Measurements from ENCODE around the gene OPA3.
A peak's percentile ranks its signal among the peaks of the same experiment; 100 is the strongest.
"Not testable (repeated sequence)": the region's sequence is repeated elsewhere in the genome, so short reads cannot be mapped to it uniquely, and the experiment has no call there.

The OPA3 gene

DNA sequence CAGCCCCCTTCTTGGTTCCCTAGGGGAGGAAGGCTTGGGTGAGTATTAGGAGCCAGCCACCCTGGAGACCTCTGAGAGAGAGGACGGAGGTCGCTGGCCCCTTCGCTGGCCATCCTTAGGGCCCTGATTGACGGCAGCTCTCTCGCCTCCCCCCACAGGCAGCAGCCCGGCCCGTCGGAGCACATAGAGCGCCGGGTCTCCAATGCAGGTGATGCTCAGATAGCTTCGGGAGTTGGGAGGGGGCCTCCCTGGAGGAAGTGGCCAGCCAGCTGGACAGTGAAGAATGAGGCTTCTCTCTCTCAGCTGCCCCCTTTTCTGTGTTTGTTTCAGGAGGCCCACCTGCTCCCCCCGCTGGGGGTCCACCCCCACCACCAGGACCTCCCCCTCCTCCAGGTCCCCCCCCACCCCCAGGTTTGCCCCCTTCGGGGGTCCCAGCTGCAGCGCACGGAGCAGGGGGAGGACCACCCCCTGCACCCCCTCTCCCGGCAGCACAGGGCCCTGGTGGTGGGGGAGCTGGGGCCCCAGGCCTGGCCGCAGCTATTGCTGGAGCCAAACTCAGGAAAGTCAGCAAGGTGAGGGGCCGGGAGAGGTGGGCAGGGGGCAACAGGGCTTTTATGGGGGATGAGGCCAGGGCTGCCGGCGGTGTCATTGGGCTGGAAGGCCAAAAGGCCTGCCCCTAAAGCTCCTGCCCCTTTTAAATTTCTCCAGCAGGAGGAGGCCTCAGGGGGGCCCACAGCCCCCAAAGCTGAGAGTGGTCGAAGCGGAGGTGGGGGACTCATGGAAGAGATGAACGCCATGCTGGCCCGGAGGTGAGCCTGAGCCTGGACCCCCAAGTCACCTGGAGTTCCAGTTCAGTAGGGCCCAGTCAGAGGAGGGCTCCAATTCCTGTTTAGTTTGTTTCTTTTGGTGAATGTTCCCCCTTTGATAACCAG, 62.3 kb downstream of the OPA3 start:
- no peak for DNase-seq (ENCODE audit: low spot score)

DNA sequence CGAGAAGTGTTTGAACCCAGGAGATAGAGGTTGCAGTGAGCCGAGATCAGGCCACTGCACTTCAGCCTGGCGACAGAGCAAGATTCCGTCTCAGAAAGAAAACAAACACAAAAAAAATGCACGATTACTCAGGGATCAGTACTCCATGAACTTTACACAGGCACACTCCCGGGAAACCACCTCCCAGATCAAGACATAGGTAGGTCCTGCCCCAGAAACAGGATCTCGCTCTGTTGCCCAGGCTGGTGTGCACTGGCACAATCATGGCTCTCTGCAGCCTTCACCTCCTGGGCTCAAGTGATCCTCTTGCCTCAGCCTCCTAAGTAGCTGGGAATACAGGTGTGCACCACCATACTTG, 66.2 kb downstream of the OPA3 start:
- DNase-seq (ENCODE audit: low spot score) = no peak

DNA sequence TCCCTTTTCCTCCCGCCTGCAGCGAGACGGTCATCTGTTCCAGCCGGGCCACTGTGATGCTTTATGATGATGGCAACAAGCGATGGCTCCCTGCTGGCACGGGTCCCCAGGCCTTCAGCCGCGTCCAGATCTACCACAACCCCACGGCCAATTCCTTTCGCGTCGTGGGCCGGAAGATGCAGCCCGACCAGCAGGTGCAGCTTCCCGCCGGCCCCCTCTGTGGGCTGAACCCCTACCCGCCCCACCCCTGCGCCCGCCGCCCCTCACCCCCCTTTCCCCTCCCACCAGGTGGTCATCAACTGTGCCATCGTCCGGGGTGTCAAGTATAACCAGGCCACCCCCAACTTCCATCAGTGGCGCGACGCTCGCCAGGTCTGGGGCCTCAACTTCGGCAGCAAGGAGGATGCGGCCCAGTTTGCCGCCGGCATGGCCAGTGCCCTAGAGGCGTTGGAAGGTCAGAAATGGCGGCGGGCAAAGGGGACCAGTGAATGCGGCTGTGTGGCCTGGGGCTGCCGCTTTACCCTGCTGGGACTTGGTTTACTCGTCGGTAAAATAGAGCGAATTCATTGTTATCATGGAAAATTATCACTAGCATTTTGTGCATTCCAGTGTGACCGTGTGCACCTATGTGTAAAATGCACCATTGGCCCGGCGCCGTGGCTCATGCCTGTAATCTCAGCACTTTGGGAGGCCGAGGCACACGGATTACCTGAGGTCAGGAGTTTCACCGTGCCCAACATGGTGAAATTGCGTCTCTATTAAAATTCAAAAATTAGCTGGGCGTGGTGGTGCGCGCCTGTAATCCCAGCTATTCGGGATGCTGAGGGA, 66.7 kb downstream of the OPA3 start:
- DNase-seq (ENCODE audit: low spot score) = no peak

DNA sequence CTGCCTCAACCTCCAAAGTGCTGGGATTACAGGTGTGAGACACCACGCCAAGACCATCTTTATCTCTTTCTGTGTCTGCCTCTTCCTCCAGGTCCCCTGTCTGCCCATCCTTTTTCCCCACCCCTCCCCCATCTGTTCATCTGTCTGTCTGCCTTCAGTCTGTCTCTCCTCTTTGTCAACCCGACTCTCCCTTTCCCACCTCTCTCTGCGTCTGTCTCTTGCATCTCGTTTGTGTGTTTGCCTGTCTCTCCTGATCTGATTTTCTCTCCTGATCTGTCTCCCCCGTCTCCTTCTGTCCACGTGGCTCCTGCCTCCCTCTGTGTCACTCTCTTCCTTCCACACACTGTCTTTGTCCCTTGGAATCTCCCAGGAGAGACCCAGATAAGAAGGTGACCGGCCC, 67.4 kb downstream of the OPA3 start:
- no peak for DNase-seq (ENCODE audit: low spot score)

DNA sequence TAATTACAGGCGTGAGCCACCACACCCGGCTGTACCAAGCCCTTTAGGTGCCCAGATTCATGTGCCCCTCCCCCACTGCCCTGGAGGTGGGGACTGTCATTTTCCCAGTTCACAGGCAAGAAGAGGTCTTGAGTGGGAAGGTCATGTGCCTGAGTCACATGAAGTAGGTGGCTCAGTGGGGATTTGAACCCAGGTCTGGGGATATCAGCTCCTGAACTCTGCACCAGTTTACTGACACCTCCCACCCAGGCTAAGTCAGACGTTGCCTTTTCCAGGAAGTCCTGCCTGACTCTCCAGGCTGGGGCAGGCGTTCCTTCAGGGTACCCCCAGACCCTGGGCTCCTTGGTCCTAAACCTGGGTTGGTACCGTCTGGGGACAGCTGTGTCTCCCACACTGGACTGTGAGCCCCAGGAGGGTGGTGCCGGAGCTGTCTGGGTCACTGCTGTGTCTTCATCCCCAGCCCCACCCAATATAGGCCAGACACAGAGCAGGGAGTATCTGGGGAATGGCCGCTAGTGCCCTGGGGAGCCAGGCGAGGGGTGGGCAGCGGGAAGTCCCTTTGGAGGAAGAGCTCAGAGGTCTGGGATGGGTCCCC, 68.7 kb downstream of the OPA3 start:
- no peak for DNase-seq (ENCODE audit: low spot score)

DNA sequence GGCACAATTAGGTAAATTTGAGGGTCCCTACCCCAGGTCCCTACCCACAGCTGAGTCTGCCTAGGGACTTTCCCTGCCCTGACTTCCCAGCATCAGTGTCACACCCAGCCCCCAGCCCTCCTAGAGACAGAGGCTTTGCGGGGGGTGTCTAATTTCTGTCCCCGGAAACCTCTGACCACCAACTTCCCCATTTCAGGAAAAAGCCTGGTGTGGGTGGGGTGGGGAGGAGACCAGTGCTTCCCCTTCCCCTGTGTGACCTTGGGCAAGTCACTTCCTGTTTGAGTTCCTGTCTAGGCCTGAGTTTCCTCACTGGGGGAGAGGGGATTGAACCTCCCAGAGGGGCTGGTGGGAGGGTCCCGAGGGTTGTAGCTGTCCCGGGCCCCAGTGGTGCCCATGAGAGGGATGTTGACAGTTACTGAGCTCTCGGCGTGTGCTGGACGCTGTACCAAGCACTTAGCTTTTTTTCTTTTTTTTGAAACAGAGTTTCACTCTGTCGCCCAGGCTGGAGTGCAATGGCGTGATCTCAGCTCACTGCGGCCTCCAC, 69.4 kb downstream of the OPA3 start:
- no peak for DNase-seq (ENCODE audit: low spot score)

DNA sequence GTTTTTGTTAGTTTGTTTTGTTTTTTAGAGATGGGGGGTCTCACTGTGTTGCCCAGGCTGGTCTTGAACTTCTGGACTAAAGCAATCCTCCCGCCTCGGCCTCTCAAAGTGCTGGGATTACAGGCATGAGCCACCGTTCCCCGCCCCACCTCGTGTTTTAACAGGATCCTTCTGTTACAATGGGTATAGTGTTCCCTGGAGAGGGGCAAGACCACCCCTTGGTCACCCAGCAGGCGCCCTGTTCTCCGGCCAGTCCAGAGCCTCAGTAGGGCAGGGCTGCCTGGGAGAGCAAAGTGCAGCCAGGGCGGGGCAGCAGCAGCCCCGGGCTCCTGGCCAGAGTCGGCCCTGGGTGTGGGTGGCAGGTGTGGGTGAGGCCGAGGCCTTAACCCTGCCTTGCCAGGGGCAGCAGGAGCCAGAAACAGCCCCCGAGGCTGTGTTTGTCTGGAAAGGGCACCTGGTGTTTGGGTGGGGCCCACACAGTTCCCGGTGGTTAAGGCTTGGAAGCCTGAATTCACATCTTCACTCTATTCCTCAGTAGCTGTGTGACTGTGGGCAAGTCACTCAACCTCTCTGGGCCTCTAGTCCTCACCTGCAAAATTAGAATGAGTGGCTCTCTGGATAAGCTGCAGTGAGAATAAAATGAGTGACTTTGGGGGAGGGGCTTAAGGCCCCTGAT, 70.1 kb downstream of the OPA3 start:
- DNase-seq (ENCODE audit: low spot score) = no peak

DNA sequence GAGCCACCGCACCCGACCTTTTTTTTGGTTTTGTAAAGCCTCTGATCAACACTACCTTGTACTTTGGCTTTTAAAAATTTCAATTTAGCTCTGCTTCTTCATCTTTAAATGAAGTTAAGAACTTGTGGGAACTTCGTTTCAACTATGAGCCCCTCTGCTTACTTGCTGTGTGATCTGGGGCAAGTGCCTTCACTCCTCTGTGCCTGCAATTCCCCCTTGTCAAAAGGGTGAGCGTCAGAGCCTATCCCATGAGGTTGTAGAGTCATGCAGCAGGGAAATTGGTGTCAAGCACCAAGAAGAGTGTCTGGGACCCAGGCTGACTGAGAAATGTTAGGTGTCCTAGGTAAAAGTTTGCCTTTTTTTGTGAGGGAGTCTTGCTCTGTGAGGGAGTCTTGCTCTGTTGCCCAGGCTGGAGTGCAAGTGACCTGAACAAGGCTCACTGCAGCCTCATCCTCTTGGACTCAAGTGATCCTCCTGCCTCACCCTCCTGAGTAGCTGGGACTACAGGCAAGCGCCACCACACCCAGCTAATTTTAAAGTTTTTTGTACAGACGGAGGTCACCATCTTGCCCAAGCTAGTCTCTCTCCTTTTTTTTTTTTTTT, 71.6 kb downstream of the OPA3 start:
- no peak for DNase-seq (ENCODE audit: low spot score)

DNA sequence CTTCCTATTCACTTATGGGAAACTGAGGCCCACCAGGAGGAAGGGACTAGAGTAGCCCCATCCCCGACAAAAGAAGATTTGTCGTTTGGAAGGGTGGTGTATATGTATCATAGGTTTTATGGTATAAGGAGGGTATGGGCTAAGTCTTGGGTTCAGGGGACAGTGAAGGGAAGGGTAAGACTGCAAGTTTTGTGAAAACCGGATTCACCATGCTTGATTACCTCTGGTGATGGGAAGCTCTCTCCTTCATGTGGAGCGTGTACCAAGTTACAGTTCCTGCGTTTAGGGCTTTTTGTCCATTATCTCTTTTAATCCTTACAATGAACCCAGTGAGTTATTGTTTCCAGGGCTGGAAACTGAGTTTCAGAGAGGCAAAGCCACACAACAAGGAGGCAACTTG, 73.5 kb downstream of the OPA3 start:
- DNase-seq (ENCODE audit: low spot score) = no peak

DNA sequence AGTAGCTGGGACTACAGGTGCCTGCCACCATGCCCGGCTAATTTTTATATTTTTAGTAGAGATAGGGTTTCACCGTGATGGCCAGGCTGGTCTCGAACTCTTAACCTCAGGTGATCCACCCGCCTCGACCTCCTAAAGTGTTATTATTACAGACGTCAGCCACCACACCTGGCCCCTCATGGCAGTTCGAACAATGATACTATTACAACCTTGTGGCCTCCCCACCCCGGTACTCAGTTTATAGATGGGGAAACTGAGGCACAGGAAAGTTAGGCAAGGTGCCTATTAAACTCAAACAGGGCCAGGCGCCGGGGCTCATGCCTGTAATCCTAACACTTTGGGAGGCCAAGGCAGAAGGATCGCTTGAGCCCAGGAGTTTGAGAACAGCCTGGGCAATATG, 74.2 kb downstream of the OPA3 start:
- not testable (repeated sequence) for DNase-seq (ENCODE audit: low spot score)

DNA sequence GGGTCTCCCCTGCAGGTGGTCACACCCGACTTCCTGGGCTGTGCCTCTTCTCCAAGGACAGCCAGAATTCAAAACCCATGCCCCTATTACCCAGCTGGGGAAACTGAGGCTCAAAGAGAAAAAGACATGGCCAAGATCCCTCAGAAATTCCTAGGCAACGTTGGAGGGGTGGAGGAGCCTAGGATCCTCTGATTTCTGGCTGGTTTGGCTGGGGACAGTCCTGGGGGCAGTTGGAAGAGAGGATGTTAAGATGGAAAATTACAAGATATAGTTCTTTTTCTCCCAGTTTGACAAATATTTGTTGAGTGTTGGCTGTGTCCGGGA, 74.9 kb downstream of the OPA3 start:
- no peak for DNase-seq (ENCODE audit: low spot score)

DNA sequence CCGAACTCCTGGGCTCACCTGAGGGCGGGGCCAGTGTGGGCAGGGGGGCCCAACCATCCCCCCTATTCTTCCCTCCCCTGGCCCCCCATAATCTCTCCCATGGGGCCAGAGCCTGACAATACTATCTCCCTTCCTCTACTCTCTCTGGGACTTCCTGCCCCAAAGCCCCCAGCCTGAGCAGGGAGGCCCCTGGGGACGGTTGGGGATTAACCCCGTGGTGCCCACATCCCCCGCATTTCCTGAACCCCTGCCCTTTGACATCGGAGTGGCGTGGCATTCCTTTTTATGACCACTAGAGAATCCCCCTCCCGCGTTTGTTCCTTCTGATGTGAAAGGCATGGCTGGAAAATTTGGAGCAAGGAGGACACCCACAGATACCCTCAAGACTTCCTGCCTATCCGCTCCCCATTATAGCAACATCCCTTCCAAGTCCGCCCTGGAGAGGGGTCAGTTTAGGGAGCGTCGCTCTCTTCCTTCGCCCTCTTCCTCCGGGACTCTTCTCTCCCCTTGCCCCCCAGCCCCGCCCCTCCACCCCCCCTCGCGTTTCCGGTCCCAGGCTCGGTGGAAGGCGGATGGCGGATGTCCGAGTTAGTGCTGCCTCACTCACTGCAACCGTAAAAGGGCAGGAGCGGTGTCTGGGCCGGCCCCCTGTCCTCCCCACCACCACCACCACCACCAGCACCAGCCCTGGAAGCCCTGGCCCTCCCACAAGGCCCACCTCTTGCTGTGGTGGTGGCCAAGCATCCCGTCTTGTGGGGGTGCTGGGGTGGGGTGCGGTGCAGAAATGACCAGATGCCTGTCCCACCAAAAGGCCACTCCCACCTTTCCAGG, 75.5 kb downstream of the OPA3 start:
- no peak for DNase-seq (ENCODE audit: low spot score)

DNA sequence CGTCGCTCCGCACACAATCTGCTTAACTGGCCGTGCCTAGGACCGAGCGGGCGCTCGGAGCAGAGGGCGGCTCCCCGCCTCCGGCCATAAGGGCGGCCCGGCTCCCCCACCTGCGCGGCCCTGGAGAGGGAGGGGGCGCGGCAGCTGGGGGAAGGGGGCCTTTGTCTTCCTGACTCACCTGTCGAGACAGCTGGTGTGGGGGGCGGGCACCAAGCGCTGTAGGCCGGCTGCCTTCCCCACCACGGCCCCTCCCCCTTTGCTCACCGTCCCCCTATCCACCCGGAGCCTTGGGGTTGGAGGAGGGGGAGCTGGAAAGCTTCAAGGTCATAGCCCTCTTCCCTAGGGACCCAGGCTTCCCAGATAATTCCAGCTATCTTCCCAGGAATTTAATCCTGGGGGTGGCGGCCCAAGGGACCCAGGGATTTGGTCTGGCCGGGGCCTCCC, 76.2 kb downstream of the OPA3 start:
- DNase-seq (ENCODE audit: low spot score) = no peak

DNA sequence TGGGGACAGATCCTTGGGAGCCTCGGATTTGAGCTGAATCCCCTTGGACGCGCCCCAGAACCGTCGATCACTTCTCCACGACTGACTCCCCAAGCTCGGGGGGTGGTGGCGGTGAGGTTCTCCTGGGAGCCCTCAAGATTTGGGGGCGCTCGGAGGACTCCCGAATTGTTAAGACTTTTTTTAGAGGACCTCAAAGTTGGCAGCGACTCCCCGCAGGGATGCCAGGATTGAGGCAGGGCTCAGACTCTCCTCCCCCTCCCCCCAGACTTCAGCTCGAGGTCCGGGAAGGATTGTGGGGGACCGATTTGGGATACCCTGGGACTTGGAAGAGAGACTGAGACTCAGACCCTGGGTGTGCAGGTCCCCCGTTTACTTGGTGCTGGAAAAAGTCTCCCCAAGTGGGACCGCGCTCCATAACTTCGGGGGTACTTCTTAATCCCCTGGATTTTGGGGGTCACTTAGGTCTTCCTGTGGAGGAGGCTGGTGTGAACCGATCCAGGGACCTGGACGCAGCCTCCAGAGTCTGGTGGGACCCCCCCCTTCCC, 76.7 kb downstream of the OPA3 start:
- DNase-seq (ENCODE audit: low spot score) = no peak

DNA sequence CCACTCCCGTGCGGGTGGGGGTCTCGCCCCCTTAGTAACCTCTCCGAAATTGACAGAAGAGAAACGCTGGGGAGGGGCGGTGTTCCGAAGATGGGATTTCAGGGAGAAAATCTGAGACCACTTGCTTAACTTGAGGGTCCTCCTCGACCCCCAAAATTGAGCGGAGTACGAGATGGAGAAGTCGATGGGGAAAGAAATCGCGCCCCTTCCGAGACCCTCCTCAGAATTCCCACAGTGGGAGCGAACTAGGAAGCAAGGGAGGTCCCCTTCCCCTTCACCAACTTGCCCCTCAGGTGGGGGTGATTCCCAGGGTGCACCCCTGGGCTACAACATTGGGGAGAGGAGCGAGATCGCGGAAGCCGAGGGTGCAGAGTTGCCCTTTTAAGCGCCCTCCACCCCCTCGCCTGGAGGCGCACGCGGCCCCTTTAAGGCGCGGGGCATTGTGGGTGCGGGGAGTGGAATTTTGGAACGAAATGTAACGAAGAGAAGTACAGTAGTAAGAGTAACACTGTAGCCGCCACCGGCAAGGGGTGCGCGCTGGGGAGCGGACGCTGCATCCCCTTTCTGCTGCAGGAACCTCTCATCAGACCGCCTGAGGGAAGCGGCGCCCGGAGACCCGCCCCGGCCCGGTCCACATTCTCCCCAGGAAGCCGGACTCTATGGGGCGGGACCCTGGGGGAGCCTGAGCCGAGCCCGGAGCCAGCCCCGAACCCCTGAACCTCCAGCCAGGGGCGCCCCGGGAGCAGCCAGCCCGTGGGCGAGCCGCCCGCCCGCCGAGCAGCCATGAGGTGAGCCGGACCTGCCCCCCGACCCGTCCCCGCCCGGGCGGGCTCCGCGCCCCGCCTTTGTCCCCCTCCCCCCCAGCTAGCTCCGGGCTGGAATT, 77.4 kb downstream of the OPA3 start, which contains the start of gene VASP:
Gene VASP (plus strand): TSS at position 491 of the 883 bp plus-strand sequence. CDS start 293 bp downstream, at position 784.
- peak; percentile 88 for DNase-seq (ENCODE audit: low spot score)

DNA sequence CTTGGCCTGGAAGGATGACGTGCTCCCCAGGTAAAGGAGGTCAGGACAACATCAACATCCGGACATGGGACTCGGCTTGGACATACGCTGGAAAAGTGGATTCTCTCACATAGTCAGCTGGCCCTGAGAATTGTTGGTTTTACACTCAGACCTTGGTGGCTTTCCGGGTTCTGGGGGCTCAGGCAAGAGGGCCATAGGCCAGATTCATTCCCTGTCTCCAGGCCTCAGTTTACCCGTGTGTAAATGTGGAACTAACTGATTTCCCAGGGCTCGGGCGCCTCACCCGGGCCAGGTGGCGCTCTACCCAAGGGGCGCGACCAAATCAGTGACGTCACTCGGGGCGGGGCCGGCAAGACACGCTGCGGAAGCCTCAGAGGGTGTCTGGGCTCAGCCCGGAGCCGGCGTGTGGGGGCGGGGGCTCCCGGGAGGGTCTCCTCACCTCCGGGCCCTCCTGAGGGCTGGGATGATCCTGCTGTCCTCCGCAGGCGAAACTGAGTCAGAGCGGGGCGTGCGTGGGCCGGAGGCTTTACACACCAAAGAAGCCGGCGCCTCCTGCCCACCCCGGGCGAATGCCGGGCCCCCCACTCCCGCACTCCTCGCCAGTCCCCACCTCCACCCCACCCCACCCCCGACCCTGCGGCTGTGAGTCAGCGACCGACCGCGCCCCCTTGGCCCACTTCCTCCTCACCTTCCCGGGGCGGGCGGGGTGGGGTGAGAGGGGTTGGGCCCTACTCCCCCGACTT, 78.2 kb downstream of the OPA3 start:
- peak; percentile 93 for DNase-seq (ENCODE audit: low spot score)

DNA sequence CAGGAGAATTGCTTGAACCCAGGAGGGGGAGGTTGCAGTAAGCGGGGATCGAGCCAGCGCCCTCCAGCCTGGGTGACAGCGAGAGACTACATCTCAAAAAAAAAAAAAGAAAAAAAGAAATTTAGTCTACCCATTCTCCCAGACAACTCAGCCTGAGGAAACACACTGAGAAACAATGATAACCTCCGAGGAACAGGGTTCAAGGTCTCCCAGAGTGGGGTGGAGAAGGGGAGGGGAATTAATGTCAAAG, 78.7 kb downstream of the OPA3 start:
- DNase-seq (ENCODE audit: low spot score) = no peak

DNA sequence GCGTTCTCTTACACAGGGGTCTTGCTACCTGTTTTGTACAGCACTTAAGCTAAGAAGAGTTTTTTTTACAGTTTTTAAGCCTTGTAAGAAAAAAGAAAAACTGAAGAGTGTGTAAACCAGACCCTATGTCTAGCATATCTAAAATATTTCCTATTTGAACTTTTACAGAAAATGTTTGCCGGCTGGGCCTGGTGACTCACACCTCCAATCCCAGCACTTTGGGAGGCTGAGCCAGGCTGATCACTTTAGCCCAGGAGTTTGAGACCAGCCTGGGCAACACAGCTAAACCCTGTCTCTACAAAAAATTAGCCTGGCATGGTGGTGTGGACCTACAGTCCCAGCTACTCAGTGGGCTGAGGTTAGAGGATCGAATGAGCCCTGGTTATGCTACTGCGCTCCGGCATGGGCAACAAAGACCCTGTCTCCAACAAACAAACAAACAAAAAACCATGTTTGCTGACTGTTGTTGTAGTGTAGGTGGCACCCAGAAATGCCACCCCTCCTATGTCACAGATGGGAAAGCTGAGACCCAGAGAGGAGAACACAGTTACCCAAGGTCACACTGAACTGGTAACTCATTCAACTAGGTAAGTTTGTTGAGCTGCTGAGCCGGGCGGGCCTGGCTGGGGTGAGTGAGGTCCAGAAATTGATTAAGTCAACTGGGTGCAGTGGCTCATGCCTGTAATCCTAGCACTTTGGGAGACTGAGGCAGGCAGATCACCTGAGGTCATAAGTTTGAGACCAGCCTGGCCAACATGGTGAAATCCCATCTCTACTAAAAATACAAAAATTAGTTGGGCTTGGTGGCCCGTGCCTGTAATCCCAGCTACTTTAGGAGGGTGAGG, 79.2 kb downstream of the OPA3 start:
- DNase-seq (ENCODE audit: low spot score) = no peak

All from left forelimb (tissue), 1 donor.